Activated naive CD8-positive, alpha-beta T cell (primary cell): ENCODE measurements around the gene P2RY14.

Source experiments
- H3K27ac Mint-ChIP-seq: one replicate; pipeline ENCODE4 v1.8.0; 2021; ENCODE audit warnings: mixed read lengths
- H3K27me3 Mint-ChIP-seq: one replicate; pipeline ENCODE4 v1.8.0; 2021; ENCODE audit warnings: mixed read lengths
- H3K36me3 Mint-ChIP-seq: one replicate; pipeline ENCODE4 v1.8.0; 2021; ENCODE audit warnings: mixed read lengths
- H3K4me1 Mint-ChIP-seq: one replicate; pipeline ENCODE4 v1.8.0; 2021; ENCODE audit warnings: low read depth, mixed read lengths
- H3K4me3 Mint-ChIP-seq: one replicate; pipeline ENCODE4 v1.8.0; 2021; ENCODE audit warnings: mild to moderate bottlenecking, mixed read lengths
- H3K9me3 Mint-ChIP-seq: one replicate; pipeline ENCODE4 v1.8.0; 2021; ENCODE audit warnings: low read depth, mixed read lengths

P2RY14 gene

DNA sequence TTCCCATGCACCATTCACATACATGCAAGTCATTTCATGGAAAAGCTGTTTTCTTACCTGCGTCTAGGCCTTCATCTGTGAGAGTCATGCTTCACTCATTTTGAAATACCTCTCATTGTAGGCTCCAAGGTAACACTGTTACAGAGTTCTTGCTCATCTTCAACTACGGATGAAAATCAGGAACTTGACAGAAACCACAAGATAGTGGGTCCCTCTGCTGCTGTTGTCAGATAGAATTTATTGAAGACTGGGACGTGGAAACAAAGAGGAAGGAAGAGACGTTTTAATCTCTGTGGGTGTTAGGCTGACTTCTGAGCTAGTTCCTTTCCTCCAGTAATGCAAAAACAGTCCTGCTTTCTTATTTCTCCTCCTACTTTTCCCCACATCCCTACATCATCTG lies at the start of gene P2RY14:
Gene P2RY14 (minus strand): TSS at position 313 of the 400 bp plus-strand sequence. CDS start 64,226 bp downstream, outside the sequence.
- Mint-ChIP-seq H3K4me3 (no peak within 1 kb of the TSS), H3K36me3 (no peaks in the 10 kb centered on the region), H3K27ac (peak within 1 kb of the TSS; percentile 59), H3K4me1 (peaks cover 49% of the 10 kb centered on the region), H3K9me3 (no peaks in the 10 kb centered on the region), H3K27me3 (no peaks in the 10 kb centered on the region)

DNA sequence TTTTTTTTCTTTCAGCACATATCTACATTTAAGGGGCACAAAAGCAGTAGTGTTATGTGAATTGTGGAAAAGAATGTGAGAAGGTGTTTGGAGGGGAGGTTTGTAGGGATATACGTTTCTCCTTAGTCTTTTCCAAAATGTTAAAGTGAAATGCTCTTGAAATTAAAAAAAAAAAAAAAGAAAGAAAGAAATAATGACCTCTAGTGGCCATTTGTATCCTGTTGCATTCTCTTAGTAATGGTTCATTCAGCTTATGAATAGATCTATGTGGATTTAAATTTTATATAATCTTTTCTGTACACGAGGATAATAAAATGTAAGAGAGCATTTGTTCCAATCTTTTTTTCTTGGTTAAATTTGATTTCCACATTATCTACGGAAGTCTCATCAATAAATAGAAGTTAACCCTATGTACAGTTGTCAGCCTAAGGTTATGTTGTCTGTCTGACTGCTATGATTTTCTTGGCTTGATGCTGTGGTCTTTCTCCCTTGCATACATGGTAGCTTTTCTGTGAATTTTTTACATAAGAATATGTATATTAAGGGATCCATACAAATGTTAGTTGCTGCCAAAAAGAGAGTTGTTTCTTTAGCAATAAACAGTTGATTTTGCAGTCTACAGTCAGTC lies 49.3 kb upstream of the P2RY14 start:
- H3K27me3 Mint-ChIP-seq, result peaks cover 4% of the 10 kb centered on the region
- H3K4me1 Mint-ChIP-seq, result peaks cover 10% of the 10 kb centered on the region
- no peak overlapping the region for H3K4me3 Mint-ChIP-seq
- H3K36me3 Mint-ChIP-seq, result no peaks in the 10 kb centered on the region
- H3K9me3 Mint-ChIP-seq, result no peaks in the 10 kb centered on the region
- H3K27ac Mint-ChIP-seq, result no peak overlapping the region

DNA sequence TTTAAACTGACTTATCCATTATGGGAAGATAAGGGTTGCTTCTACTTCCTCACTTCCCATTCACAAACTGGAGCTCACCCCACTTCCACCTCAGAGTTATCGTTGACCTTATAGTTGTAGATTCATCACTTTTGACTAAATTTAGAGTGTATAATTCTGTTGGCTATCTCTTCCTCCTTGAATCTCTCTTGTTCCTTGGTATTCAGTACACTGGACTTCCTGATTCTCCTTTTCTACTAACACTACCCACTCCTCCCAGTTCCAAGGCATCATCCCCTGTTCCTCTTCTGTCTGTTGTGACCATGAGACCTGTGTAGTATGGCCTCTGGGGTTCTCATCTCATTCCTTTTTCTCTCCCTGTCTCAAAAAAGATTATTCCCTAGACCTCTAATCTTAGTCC lies 44.2 kb upstream of the P2RY14 start:
- no peak overlapping the region for H3K27ac Mint-ChIP-seq
- H3K4me1 Mint-ChIP-seq, result peaks cover 3% of the 10 kb centered on the region
- no peaks in the 10 kb centered on the region for H3K36me3 Mint-ChIP-seq
- no peaks in the 10 kb centered on the region for H3K9me3 Mint-ChIP-seq
- H3K27me3 Mint-ChIP-seq, result peaks cover 1% of the 10 kb centered on the region
- no peak overlapping the region for H3K4me3 Mint-ChIP-seq

DNA sequence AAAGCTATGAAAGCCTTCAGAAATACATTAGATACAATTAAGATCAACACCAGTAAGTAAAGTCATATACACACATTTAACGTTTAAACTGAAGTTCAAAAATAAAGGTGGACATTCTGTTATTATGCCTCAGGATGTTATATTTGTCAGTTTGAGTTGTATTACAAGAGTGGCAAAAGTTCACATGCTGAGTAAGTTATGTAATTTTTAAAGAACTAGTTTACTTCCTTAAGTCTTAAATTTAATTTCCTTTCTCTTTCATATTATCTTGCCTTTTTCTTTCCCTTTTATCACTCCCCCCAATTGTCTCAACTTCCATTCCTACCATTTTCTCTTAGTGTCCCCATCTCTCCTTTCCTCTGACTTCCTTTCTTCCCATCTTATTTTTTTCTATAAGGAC lies 43.2 kb upstream of the P2RY14 start:
- Mint-ChIP-seq H3K4me3 (no peak overlapping the region), H3K4me1 (peaks cover 7% of the 10 kb centered on the region)

DNA sequence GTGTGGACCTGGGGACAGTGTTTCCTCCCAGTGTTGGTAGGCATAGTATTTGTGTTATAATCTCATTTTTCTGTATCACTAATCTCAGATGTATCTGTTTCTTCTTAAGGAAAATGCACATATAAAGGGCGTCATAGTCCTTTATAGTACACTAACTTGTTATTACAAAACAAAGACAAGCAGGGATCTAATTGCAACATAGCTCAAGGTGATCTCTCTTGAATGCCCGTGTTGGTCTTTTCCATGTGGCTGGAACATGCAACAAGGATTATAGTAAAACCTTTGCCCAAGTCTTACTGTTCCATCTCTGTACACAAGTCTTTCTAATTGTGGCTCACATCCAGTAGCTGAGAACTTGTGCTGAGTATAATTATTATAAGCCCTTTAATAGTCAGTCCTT lies 41.8 kb upstream of the P2RY14 start:
- no peak overlapping the region for H3K27ac Mint-ChIP-seq
- no peak overlapping the region for H3K4me3 Mint-ChIP-seq
- no peaks in the 10 kb centered on the region for H3K27me3 Mint-ChIP-seq
- H3K9me3 Mint-ChIP-seq, result no peaks in the 10 kb centered on the region
- H3K4me1 Mint-ChIP-seq, result peaks cover 13% of the 10 kb centered on the region
- H3K36me3 Mint-ChIP-seq, result no peaks in the 10 kb centered on the region

More for the DNA sequence above, 43.2 kb upstream of the P2RY14 start:
- peak overlapping the region; percentile 2 for H3K27ac Mint-ChIP-seq
- no peaks in the 10 kb centered on the region for H3K9me3 Mint-ChIP-seq
- H3K36me3 Mint-ChIP-seq, result no peaks in the 10 kb centered on the region
- no peaks in the 10 kb centered on the region for H3K27me3 Mint-ChIP-seq

DNA sequence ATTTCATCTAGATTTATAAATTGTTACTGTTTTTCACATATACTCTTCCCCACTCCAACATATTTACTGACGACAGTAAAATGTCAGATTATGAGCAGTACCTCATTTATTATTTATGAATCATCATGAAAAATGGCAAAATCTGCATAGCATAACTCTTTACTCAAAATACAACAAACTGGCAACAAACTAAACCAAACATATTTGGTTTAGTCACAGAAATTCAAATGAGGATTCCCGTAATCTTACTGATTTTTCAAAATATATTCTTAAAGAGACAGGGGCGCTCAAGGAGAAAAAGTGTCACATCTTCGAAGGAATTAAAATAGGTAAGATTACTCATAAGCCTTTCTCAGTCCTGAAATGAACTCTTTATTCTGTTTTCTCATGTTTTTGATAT lies 41.3 kb upstream of the P2RY14 start:
- Mint-ChIP-seq H3K36me3 (no peaks in the 10 kb centered on the region), H3K27ac (peak overlapping the region; percentile 62)

DNA sequence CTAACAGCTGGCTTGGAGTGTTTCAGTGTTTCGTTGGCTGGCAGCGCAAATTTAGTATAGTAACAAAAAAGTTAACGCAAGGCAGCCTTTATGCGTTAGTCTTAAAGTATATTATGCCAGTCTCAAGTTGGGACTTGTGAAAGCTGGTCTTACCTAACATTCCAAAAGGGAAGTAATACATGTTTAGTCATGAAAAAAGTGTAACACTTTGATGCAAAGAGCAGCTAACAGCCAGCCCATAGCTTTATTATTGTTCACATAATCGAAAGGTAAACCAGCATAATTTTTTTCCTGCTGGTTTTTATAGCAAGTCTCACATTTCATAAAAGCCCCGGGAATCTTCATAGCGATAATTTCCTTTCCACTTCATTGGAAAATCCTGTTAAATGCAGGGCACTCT lies 40.6 kb upstream of the P2RY14 start:
- Mint-ChIP-seq H3K27ac (no peak overlapping the region), H3K9me3 (no peaks in the 10 kb centered on the region), H3K36me3 (no peaks in the 10 kb centered on the region), H3K27me3 (no peaks in the 10 kb centered on the region), H3K4me3 (no peak overlapping the region), H3K4me1 (peaks cover 13% of the 10 kb centered on the region)

More for the DNA sequence above, 41.3 kb upstream of the P2RY14 start:
- H3K4me1 Mint-ChIP-seq, result peaks cover 13% of the 10 kb centered on the region
- no peaks in the 10 kb centered on the region for H3K27me3 Mint-ChIP-seq
- no peaks in the 10 kb centered on the region for H3K9me3 Mint-ChIP-seq
- H3K4me3 Mint-ChIP-seq, result no peak overlapping the region

DNA sequence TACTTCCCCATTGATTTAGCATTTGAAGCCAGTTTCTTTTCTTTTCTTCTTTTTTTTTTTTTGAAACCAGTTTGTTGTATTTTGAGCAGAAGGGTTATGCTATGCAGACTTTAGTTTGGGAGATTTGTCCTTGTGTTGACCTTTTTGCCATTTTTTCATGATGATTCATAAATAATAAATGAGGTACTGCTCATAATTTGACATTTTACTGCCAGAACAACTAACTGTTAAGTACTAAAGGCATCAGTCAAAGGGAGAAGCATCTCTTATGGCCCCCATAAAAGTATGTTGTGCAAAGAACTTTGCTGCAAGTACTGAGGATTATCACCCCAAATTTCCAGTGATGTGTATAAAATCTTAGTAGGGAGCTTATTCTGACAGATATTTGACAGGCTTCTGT lies 40.0 kb upstream of the P2RY14 start:
- Mint-ChIP-seq H3K27me3 (no peaks in the 10 kb centered on the region), H3K27ac (no peak overlapping the region), H3K36me3 (no peaks in the 10 kb centered on the region), H3K4me3 (no peak overlapping the region), H3K4me1 (peaks cover 13% of the 10 kb centered on the region), H3K9me3 (no peaks in the 10 kb centered on the region)

DNA sequence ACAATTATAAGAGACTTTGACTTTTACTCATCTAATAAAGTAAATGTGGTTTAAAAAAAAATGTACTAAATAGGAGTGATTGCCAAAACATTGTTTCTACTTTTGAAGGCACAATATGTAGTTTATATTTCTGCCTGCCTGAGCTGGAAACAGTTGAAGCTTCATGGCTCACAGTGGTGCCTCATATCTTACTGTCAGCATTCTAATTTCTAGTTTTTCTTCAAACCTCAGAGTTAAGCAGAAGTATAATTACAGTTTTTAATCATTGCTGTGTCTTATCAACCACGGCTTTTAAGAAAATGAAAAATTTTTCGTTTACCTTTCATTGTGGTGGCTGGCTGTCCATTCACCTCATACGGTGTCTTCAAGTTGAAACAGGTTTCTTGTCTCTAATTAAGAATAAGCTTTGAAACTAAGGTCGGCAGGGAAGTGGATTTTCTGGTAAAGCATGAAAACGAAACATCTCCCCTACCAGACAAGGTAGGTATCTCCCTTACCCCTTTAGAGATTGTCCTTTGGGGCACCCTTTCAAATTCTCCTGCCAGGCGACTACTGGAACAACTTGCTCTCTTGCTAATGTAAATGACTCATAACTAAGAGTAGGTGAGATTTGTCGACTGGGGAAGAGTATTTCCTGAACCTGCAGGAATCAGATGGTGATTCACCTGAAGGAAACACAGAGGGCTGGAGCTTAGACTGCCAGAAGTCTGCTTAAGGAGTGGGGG lies 38.1 kb upstream of the P2RY14 start, which contains the start of gene GPR87:
Gene GPR87 (minus strand): TSS at position 554 of the 725 bp plus-strand sequence. CDS start 16,720 bp downstream, outside the sequence.
- Mint-ChIP-seq H3K27ac (peak within 1 kb of the TSS; percentile 19), H3K36me3 (no peaks in the 10 kb centered on the region), H3K27me3 (no peaks in the 10 kb centered on the region), H3K4me3 (peak within 1 kb of the TSS; percentile 57), H3K4me1 (peaks cover 10% of the 10 kb centered on the region), H3K9me3 (no peaks in the 10 kb centered on the region)

DNA sequence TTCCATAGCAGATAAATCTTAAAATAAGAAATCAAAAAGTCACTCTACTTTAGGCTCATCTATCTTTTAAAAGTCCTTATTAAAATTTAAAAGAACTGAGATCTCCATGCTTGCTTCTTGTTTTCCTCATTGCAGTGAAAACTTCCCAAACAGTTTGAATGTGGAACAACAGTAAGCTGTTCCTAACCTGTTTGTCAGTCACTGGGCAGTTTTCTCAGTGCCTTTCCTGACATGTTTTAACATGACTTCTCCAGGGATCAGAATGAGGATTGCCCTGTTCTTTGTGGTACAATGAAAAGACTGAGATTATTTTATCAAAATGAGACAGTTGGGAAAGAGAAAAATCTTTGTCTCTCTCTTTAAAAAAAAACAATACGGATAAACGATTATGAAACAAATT lies 37.5 kb upstream of the P2RY14 start:
- Mint-ChIP-seq H3K27ac (peak overlapping the region; percentile 19), H3K4me3 (peak overlapping the region; percentile 57), H3K9me3 (no peaks in the 10 kb centered on the region), H3K4me1 (peaks cover 10% of the 10 kb centered on the region), H3K27me3 (no peaks in the 10 kb centered on the region), H3K36me3 (no peaks in the 10 kb centered on the region)

DNA sequence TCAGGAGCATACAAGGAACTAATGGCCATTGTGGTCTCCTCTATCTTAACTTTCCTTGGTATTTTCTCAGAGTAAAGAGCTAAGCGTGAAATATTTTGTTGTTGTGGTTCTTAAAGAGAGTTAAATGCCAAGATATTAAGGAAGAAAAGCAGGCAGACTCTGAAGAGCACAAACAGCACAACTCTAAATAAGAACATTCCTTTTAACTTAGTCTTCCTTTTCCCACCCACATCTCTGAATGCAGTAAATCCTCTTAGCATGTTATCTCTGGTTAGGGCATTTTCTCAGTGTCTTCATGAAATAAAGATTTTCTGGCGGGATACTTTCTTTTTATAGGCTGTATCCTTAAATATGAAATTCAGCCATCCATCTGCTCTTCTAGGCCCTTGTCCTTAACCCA lies 36.8 kb upstream of the P2RY14 start:
- Mint-ChIP-seq H3K36me3 (no peaks in the 10 kb centered on the region), H3K4me3 (peak overlapping the region; percentile 3), H3K27ac (no peak overlapping the region), H3K4me1 (peaks cover 10% of the 10 kb centered on the region), H3K9me3 (no peaks in the 10 kb centered on the region), H3K27me3 (no peaks in the 10 kb centered on the region)

DNA sequence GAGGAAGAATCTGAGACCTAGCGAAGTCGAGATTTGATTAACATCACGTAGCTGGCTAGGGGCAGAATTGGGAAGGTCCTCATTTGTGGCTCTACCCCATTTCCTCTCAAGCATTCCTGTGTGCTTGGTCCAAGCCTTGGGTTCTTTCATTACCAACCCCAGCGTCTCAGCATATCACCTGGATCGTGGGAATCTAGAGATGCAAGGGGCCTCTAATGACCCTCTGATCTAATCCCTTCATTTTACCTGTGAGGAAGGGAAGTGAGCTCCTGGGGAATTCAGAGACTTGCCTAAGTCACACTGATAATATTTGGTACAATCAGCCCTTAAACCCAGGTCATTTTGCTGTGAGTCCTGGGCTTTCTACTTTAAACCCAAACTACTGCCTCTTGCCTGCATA lies 36.3 kb upstream of the P2RY14 start:
- H3K4me3 Mint-ChIP-seq, result no peak overlapping the region
- H3K27ac Mint-ChIP-seq, result no peak overlapping the region
- no peaks in the 10 kb centered on the region for H3K27me3 Mint-ChIP-seq
- H3K9me3 Mint-ChIP-seq, result no peaks in the 10 kb centered on the region
- peaks cover 10% of the 10 kb centered on the region for H3K4me1 Mint-ChIP-seq
- H3K36me3 Mint-ChIP-seq, result no peaks in the 10 kb centered on the region

DNA sequence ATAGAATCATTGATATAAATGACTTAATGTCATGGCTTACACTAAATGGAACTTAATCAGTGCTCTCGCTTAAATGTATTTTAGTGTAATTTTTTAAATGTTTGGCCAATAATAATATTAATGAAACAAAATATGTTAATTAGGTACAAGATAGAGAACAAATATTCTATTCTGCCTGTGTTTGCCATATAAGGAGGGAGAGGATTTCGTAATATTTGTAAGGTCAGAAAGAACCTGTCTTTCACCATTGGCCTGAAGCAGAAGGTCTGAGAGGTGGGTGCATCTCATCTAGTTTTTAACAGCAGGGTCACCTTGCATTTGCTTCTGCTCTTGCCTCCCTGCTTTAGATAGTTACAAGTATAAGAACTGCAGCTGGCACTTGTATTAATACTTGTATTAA lies 35.8 kb upstream of the P2RY14 start:
- no peaks in the 10 kb centered on the region for H3K36me3 Mint-ChIP-seq
- peaks cover 10% of the 10 kb centered on the region for H3K4me1 Mint-ChIP-seq
- H3K27ac Mint-ChIP-seq, result no peak overlapping the region
- no peak overlapping the region for H3K4me3 Mint-ChIP-seq
- no peaks in the 10 kb centered on the region for H3K9me3 Mint-ChIP-seq
- no peaks in the 10 kb centered on the region for H3K27me3 Mint-ChIP-seq

DNA sequence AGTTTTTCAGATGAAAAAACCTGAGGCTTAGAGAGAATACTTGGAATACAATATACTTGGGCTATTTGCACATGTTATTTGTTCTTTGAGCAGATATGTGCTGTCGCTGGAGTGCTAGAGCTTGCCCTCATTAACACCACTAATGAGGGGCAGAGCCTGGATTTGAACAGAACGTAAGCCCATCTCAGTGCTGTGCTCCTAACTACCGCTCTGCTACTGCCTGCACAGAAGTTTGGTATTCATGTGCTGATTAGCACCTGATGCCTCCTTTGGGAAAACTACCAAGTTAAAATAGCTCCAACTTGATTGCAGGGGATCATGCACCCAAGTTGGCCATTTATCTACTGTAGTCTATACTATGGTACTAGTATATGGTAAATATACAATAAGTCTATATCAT lies 34.6 kb upstream of the P2RY14 start:
- Mint-ChIP-seq H3K36me3 (no peaks in the 10 kb centered on the region), H3K4me1 (peaks cover 12% of the 10 kb centered on the region), H3K4me3 (no peak overlapping the region), H3K9me3 (no peaks in the 10 kb centered on the region), H3K27ac (no peak overlapping the region), H3K27me3 (no peaks in the 10 kb centered on the region)

DNA sequence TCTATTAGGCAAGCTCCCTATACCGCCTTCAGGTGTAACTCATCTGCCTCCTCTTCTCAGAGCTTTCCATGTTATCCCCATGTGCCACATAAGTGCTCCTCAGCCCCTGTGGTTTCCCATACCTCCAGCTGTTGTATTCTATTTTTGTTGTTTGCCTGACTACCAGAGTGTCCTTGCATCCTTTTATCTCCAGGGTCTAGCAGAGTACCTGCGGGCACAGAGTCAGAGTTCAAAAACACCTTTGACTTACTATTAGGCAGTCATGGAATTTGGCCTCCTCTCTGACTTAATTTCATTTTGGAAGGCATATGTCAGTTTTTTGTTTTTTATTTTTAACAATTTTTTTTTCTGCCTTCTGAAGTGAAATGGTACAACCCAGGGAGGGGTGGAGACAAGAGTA lies 31.2 kb upstream of the P2RY14 start:
- Mint-ChIP-seq H3K9me3 (no peaks in the 10 kb centered on the region), H3K4me1 (peaks cover 32% of the 10 kb centered on the region), H3K36me3 (no peaks in the 10 kb centered on the region), H3K4me3 (no peak overlapping the region), H3K27ac (no peak overlapping the region), H3K27me3 (no peaks in the 10 kb centered on the region)
